Omental fat pad (tissue), 4 donors: Measurements from ENCODE around the gene WNT9A. TPM values are rescaled to one million over a fixed set of nuclear protein-coding genes. Genes with fewer than 3 reads are reported as not detected.

Source experiments
- ATAC-seq: fragments of 150-250 bp; one replicate; pipeline ENCODE4 v1.9.1; 2016; ENCODE audit warnings: mild to moderate bottlenecking, moderate library complexity; ENCODE audit not compliant: low FRiP score
- DNase-seq: peaks from one replicate; pipeline ENCODE4 v3.0.0-alpha.2; 2019; ENCODE audit warnings: low spot score
- total RNA-seq, 4 donors: library from RNA; depleted of rRNA; stranded (reverse); fragments of >200 nt; gene quantifications; one replicate each; pipeline ENCODE4 v1.1.0, GENCODE V29; 2016
- TF ChIP-seq, protein P1 (sequence below), 3 donors: fragments of 450-650 bp; IDR thresholded peaks; one replicate each; pipeline ENCODE4 v1.5.1; 2016 to 2017; ENCODE audit warnings: antibody characterized with exemption in 3 of 3, mild to moderate bottlenecking in 3 of 3, moderate library complexity in 2 of 3

WNT9A gene
- total RNA-seq, 4 donors from 2014 or later = 1.3 to 16.5 (median 5.8) TPM

- DNase-seq (peak; percentile 16), ATAC-seq (no peak)
- TF ChIP-seq, protein P1, sequence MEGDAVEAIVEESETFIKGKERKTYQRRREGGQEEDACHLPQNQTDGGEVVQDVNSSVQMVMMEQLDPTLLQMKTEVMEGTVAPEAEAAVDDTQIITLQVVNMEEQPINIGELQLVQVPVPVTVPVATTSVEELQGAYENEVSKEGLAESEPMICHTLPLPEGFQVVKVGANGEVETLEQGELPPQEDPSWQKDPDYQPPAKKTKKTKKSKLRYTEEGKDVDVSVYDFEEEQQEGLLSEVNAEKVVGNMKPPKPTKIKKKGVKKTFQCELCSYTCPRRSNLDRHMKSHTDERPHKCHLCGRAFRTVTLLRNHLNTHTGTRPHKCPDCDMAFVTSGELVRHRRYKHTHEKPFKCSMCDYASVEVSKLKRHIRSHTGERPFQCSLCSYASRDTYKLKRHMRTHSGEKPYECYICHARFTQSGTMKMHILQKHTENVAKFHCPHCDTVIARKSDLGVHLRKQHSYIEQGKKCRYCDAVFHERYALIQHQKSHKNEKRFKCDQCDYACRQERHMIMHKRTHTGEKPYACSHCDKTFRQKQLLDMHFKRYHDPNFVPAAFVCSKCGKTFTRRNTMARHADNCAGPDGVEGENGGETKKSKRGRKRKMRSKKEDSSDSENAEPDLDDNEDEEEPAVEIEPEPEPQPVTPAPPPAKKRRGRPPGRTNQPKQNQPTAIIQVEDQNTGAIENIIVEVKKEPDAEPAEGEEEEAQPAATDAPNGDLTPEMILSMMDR (IDR thresholded peaks at IDR 0.05) = no peak
Measured at GRCh38 chr1:227939791-227940771, 7.7 kb downstream of the WNT9A start.

GRCh38 chr1:227938911-227939790 lies 8.6 kb downstream of the WNT9A start:
- DNase-seq = peak; percentile 20
- ATAC-seq = no peak
- TF ChIP-seq, protein P1 (IDR thresholded peaks at IDR 0.05) = no peak

- ATAC-seq (no peak), DNase-seq (no peak)
- TF ChIP-seq, protein P1 (IDR thresholded peaks at IDR 0.05) = no peak
Measured at GRCh38 chr1:227938276-227938675, 9.5 kb downstream of the WNT9A start.

- DNase-seq = no peak
- TF ChIP-seq, protein P1 (IDR thresholded peaks at IDR 0.05) = no peak
- ATAC-seq = no peak
Measured at GRCh38 chr1:227937838-227938145, 9.9 kb downstream of the WNT9A start.

DNA sequence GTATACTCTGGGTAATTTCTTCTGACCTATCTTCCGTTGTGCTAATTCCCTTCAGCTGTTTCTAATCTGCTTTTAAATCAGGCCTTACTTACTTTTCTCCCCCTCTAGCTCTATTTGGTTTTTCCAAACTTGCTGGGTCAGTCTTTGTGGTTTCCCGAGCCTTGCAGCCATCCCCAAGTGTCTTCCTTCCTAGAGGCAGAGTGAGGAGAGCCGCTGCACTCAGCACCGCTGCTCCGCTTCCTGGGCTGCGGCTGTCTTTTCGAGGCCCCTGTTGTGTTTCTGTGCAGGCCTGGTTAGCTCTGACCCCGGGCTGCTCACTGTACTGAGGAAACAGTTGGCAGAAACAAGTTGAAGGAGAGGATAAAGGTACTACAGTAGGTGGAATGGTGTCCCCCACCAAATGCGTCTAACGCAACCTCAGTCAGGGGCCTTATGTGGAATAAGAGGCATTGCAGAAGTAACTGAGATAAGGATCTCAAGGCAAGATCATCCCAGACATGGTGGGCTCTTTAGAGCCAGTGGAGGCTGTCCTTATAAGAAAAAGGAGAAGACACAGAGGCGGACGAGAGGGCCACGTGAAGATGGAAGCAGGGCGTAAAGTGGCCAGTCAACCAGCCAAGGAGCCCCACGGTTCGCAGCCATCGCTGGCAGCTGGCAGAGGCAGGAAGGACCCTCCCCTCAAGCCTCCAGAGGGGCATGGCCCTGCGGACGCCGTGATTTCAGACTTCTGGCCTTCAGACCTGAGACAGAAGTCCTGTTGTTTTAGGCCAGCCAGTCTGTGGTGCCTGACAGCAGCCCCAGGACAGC lies 10.5 kb downstream of the WNT9A start:
- ATAC-seq = no peak
- no peak for DNase-seq
- TF ChIP-seq, protein P1 (IDR thresholded peaks at IDR 0.05) = no peak

DNA sequence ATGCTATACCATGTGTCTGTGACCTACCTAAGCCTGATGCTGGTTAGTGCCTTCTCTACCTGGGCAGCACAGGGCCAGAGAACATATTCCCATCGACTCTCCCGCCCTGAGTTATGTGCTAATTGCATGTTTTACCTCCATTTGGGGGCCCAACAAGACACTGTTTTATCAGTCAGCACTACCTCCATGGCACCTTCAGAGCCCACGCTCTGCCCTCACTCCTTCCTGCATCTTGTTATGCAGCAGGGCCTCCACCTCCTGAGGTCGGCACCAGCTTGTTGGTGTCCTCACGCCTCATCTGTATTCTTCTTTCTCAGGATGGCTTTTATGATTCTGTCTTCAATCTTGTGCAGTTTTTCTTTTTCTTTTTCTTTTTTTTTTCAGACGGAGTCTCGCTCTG lies 11.9 kb downstream of the WNT9A start:
- no peak for DNase-seq
- ATAC-seq = no peak
- TF ChIP-seq, protein P1 (IDR thresholded peaks at IDR 0.05) = no peak
